H9 (cell line): ENCODE data around the gene RABGAP1L. TPM values are rescaled to one million over a fixed set of nuclear protein-coding genes. Genes with fewer than 3 reads are reported as not detected.

Experiments used
- DNase-seq: peaks from one replicate; pipeline ENCODE4 v3.0.0-alpha.2; 2017
- H2AFZ ChIP-seq: one replicate; pipeline ENCODE4 v1.6.1; 2013; ENCODE audit warnings: mild to moderate bottlenecking, low read length, control low read depth, moderate library complexity
- H2AK5ac ChIP-seq: 2 replicates; pipeline ENCODE4 v1.6.1; 2013; ENCODE audit warnings: low read length, control low read depth, mixed read lengths; ENCODE audit not compliant: insufficient read length
- H2BK120ac ChIP-seq: one replicate; pipeline ENCODE4 v1.6.1; 2013; ENCODE audit warnings: low read depth, mild to moderate bottlenecking, low read length, control low read depth, inconsistent platforms; ENCODE audit not compliant: poor library complexity, severe bottlenecking
- H2BK12ac ChIP-seq: 2 replicates; pipeline ENCODE4 v1.6.1; 2013; ENCODE audit warnings: low read length, control low read depth, mixed read lengths, low read depth; ENCODE audit not compliant: insufficient read length
- H2BK15ac ChIP-seq: 2 replicates; pipeline ENCODE4 v1.6.1; 2013; ENCODE audit warnings: low read depth, low read length, control low read depth
- H2BK20ac ChIP-seq: one replicate; pipeline ENCODE4 v1.6.1; 2013; ENCODE audit warnings: low read depth, mild to moderate bottlenecking, low read length, control low read depth, inconsistent platforms; ENCODE audit not compliant: poor library complexity, severe bottlenecking
- H2BK5ac ChIP-seq: 2 replicates; pipeline ENCODE4 v1.6.1; 2013; ENCODE audit warnings: low read length, control low read depth, mixed read lengths; ENCODE audit not compliant: insufficient read length
- H3K14ac ChIP-seq: 2 replicates; pipeline ENCODE4 v1.6.1; 2013; ENCODE audit warnings: low read length, control low read depth; ENCODE audit not compliant: insufficient read depth
- H3K18ac ChIP-seq: 2 replicates; pipeline ENCODE4 v1.6.1; 2013; ENCODE audit warnings: low read depth, mild to moderate bottlenecking, mixed read lengths, low read length, control low read depth; ENCODE audit not compliant: insufficient read length
- H3K23ac ChIP-seq: 2 replicates; pipeline ENCODE4 v1.6.1; 2013; ENCODE audit warnings: low read length, control low read depth, mixed read lengths, low read depth; ENCODE audit not compliant: insufficient read length
- H3K23me2 ChIP-seq: 2 replicates; pipeline ENCODE4 v1.6.1; 2013; ENCODE audit warnings: low read depth, mild to moderate bottlenecking, mixed read lengths, low read length, control low read depth; ENCODE audit not compliant: insufficient read length, poor library complexity, severe bottlenecking
- H3K27ac ChIP-seq: 2 replicates; pipeline ENCODE4 v1.5.1; 2013; ENCODE audit warnings: low read length, control low read depth, mixed read lengths, low read depth; ENCODE audit not compliant: insufficient read length
- H3K27me3 ChIP-seq: 2 replicates; pipeline ENCODE4 v1.6.1; 2013; ENCODE audit warnings: low read length, control low read depth, inconsistent platforms; ENCODE audit not compliant: insufficient read depth
- H3K4ac ChIP-seq: 2 replicates; pipeline ENCODE4 v1.6.1; 2013; ENCODE audit warnings: low read depth, mild to moderate bottlenecking, control low read depth, inconsistent platforms, low read length, moderate library complexity
- H3K4me1 ChIP-seq: 2 replicates; pipeline ENCODE4 v1.6.1; 2013; ENCODE audit warnings: low read length, control low read depth, inconsistent platforms; ENCODE audit not compliant: insufficient read depth
- H3K4me2 ChIP-seq: 2 replicates; pipeline ENCODE4 v1.6.1; 2013; ENCODE audit warnings: low read length, control low read depth, mixed read lengths; ENCODE audit not compliant: insufficient read length, insufficient read depth
- H3K56ac ChIP-seq: 2 replicates; pipeline ENCODE4 v1.6.1; 2013; ENCODE audit warnings: low read depth, mild to moderate bottlenecking, mixed read lengths, low read length, control low read depth; ENCODE audit not compliant: insufficient read length
- H3K79me1 ChIP-seq: 2 replicates; pipeline ENCODE4 v1.6.1; 2013; ENCODE audit warnings: low read depth, mild to moderate bottlenecking, moderate library complexity, low read length, control low read depth, inconsistent platforms; ENCODE audit not compliant: insufficient read depth, poor library complexity, severe bottlenecking
- H3K79me2 ChIP-seq: 2 replicates; pipeline ENCODE4 v1.6.1; 2013; ENCODE audit warnings: low read length, control low read depth, inconsistent platforms; ENCODE audit not compliant: insufficient read depth
- H3K9ac ChIP-seq: 2 replicates; pipeline ENCODE4 v1.6.1; 2013; ENCODE audit warnings: low read length, control low read depth, mixed read lengths; ENCODE audit not compliant: insufficient read length; ENCODE audit errors: extremely low read depth
- H3K9me3 ChIP-seq: one replicate; pipeline ENCODE4 v1.6.1; 2013; ENCODE audit warnings: low read depth, low read length, inconsistent platforms; ENCODE audit not compliant: control insufficient read depth
- H3T11ph ChIP-seq: one replicate; pipeline ENCODE4 v1.6.1; 2013; ENCODE audit warnings: mild to moderate bottlenecking, low read length, control low read depth, inconsistent platforms
- H4K20me1 ChIP-seq: one replicate; pipeline ENCODE4 v1.6.1; 2013; ENCODE audit not compliant: control insufficient read depth, insufficient read length, insufficient read depth
- H4K5ac ChIP-seq: 2 replicates; pipeline ENCODE4 v1.6.1; 2013; ENCODE audit warnings: low read depth, mild to moderate bottlenecking, mixed read lengths, low read length, control low read depth; ENCODE audit not compliant: insufficient read length
- H4K8ac ChIP-seq: replicated peaks from 2 replicates; pipeline ENCODE4 v1.6.1; 2013; ENCODE audit warnings: low read length, control low read depth, mixed read lengths, low read depth; ENCODE audit not compliant: insufficient read length
- H4K91ac ChIP-seq: 2 replicates; pipeline ENCODE4 v1.6.1; 2013; ENCODE audit warnings: low read depth, mild to moderate bottlenecking, moderate library complexity, mixed read lengths, low read length, control low read depth; ENCODE audit not compliant: insufficient read length
- H3K27ac Mint-ChIP-seq, 3 experiments: 2 replicates in 2 of 3; 3 replicates in 1 of 3; pipeline ENCODE4 v1.8.0; 2020 to 2021; ENCODE audit warnings: mixed read lengths in 3 of 3, mild to moderate bottlenecking in 1 of 3, moderate library complexity in 1 of 3
- H3K27me3 Mint-ChIP-seq: 2 replicates; pipeline ENCODE4 v1.8.0; 2021; ENCODE audit warnings: low read depth, mild to moderate bottlenecking, moderate library complexity, mixed read lengths
- H3K36me3 Mint-ChIP-seq, 3 experiments: 2 replicates in 2 of 3; 3 replicates in 1 of 3; pipeline ENCODE4 v1.8.0; 2020 to 2021; ENCODE audit warnings: low read depth in 3 of 3, mixed read lengths in 3 of 3; ENCODE audit not compliant: insufficient read depth in 1 of 3
- H3K4me1 Mint-ChIP-seq, 2 experiments: 2 replicates each; pipeline ENCODE4 v1.8.0; 2020; ENCODE audit warnings: mixed read lengths in 2 of 2
- H3K4me3 Mint-ChIP-seq, 2 experiments: 2 replicates in 1 of 2; 3 replicates in 1 of 2; pipeline ENCODE4 v1.8.0; 2020 to 2021; ENCODE audit warnings: mild to moderate bottlenecking in 2 of 2, mixed read lengths in 2 of 2, moderate library complexity in 1 of 2
- H3K9me3 Mint-ChIP-seq, 2 experiments: 2 replicates in 1 of 2; 3 replicates in 1 of 2; pipeline ENCODE4 v1.8.0; 2020; ENCODE audit warnings: mild to moderate bottlenecking in 2 of 2, mixed read lengths in 2 of 2, moderate library complexity in 1 of 2
- CTCF ChIP-seq: fragments of 200-600 bp; sonication (generic); conservative IDR thresholded peaks from 3 replicates; pipeline ENCODE4 v1.8.0; 2021; ENCODE audit warnings: antibody characterized with exemption, mild to moderate bottlenecking
- WGBS: extraction: QIAGEN DNeasy Blood & Tissue Kit; methylation state at CpG from one replicate; pipeline ENCODE4 v1.1.7; 2013; ENCODE audit warnings: missing lambda C conversion rate, low lambda C conversion rate, mixed read lengths; ENCODE audit not compliant: insufficient read length; ENCODE audit errors: extremely low coverage; 5-methylcytosine and 5-hydroxymethylcytosine counted together
- total RNA-seq: library from RNA; stranded (reverse); gene quantifications from 2 replicates; pipeline ENCODE4 v1.2.1, GENCODE V29; 2021

Gene RABGAP1L
- total RNA-seq, 1 experiment from 2014 or later, result 147 TPM

- peaks cover 7% of the 10 kb centered on the region for H3K79me1 ChIP-seq
- H3T11ph ChIP-seq, result no peak overlapping the region
- no peak overlapping the region for H2BK15ac ChIP-seq
- no peak overlapping the region for H3K9ac ChIP-seq
- H4K5ac ChIP-seq, result no peak overlapping the region
- Mint-ChIP-seq H3K9me3 (no peaks in the 10 kb centered on the region), H3K4me3 (no peak overlapping the region), H3K36me3 (peaks cover 3 to 30% (median 30%) of the 10 kb centered on the region in 3 experiments; a peak in 6 of 7 replicates), H3K27ac (peak overlapping the region; percentile 7 to 78 (median 73); a peak in 5 of 7 replicates), H3K27me3 (no peaks in the 10 kb centered on the region), H3K4me1 (peaks cover 23 to 31% of the 10 kb centered on the region in 2 experiments)
- no peak overlapping the region for H3K23ac ChIP-seq
- H2BK5ac ChIP-seq, result no peak overlapping the region
- no peak overlapping the region for H2BK12ac ChIP-seq
- H3K14ac ChIP-seq, result no peak overlapping the region
- no peak overlapping the region for H3K27ac ChIP-seq
- no peak overlapping the region for H3K56ac ChIP-seq
- WGBS, result no CpG with 5 or more reads among the region's 2 CpGs
- no peak overlapping the region for H4K91ac ChIP-seq
- H3K27me3 ChIP-seq, result no peaks in the 10 kb centered on the region
- H3K18ac ChIP-seq, result no peak overlapping the region
- H3K23me2 ChIP-seq, result no peaks in the 10 kb centered on the region
- no peak for DNase-seq
- H3K4me1 ChIP-seq, result 0 out of 2 replicates have a peak, but pooled peaks cover 2% of the 10 kb centered on the region
- no peak overlapping the region for H3K4me2 ChIP-seq
- no peak overlapping the region for H2AK5ac ChIP-seq
- no peak overlapping the region for H3K4ac ChIP-seq
- peaks cover 2% of the 10 kb centered on the region; the same call in 1 of the 2 replicates for H3K79me2 ChIP-seq
- no peak for TF ChIP-seq CTCF
- H2BK20ac ChIP-seq, result no peak overlapping the region
- H2AFZ ChIP-seq, result no peak overlapping the region
- H2BK120ac ChIP-seq, result no peak overlapping the region
- no peaks in the 10 kb centered on the region for H3K9me3 ChIP-seq
- no peaks in the 10 kb centered on the region for H4K20me1 ChIP-seq
- H4K8ac ChIP-seq, result no peak overlapping the region
These were observed 783.4 kb downstream of the RABGAP1L start for GRCh38 chr1:174942547-174943255.
